ENCODE measurements around the gene LIMS2. TPM values are rescaled to one million over a fixed set of nuclear protein-coding genes. Genes with fewer than 3 reads are reported as not detected.

LIMS2 gene
- polyA plus RNA-seq, 3 donors, result 8.5 to 282 (median 64.9) TPM

- no peak overlapping the region for H3K27ac ChIP-seq (ENCODE audit: low read depth, low read length)
- 70 to 79% (median 70%) methylated on average over 15 to 16 of the region's 16 CpGs for WGBS, 3 donors
Measured at GRCh38 chr2:127619877-127620705, 55.2 kb downstream of the LIMS2 start.

DNA sequence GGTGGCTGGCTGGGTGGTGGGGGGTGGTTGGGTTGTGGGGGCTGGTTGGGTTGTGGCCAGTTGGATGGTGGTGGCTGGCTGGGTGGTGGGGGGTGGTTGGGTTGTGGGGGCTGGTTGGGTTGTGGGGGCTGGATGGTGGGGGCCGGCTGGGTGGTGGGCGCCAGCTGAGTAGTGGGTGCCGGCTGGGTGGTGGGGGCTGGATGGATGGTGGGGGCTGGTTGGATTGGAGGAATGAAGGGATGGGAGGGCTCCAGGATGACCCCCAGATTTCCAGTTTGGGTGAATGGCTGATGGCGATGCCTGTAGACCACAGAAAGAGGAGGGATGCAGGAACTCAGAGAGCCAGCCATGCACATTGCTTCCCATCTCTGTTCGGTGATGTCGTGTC lies 56.1 kb downstream of the LIMS2 start:
- 94 to 97% (median 97%) methylated on average over 6 of the region's 6 CpGs for WGBS, 3 donors
- no peak overlapping the region for H3K27ac ChIP-seq (ENCODE audit: low read depth, low read length)

DNA sequence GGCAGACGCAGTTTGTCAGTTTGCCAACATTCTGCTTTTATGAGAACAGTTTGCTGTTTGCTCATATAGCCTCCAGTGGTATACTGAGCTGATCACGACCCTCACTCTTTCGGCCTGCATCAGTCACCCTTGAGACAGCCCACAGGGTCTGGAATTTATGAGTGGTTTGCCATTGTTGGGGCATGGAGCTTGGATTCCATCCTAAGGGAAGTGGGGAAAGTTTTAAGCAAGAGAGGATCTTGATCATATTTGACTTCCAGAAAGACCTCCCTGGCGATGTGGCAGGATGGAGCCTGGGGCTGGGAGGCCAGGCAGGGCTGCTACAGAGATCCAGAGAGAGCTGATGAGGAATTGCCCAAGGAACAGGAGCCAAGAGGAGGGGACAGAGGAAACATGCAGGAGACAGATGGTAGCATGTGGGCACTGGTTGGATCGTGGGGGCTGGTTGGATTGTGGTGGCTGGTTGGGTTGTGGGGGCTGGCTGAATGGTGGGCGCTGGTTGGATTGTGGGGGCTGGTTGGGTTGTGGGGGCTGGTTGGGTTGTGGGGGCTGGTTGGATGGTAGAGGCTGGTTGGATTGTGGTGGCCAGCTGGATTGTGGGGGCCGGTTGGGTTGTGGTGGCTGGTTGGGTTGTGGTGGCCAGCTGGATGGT lies 56.7 kb downstream of the LIMS2 start:
- WGBS, 3 donors, result 76 to 83% (median 80%) methylated on average over 7 of the region's 7 CpGs
- H3K27ac ChIP-seq (ENCODE audit: low read depth, low read length), result no peak overlapping the region

- WGBS, 3 donors, result 59 to 74% (median 62%) methylated on average over 18 of the region's 18 CpGs
- H3K27ac ChIP-seq (ENCODE audit: low read depth, low read length), result no peak overlapping the region
Measured at GRCh38 chr2:127615511-127616166, 59.7 kb downstream of the LIMS2 start.

GRCh38 chr2:127614731-127615130 lies 60.6 kb downstream of the LIMS2 start:
- H3K27ac ChIP-seq (ENCODE audit: low read depth, low read length), result no peak overlapping the region

GRCh38 chr2:127614246-127614645 lies 61.1 kb downstream of the LIMS2 start:
- no peak overlapping the region for H3K27ac ChIP-seq (ENCODE audit: low read depth, low read length)
- WGBS, 3 donors, result 84 to 96% (median 95%) methylated on average over 2 of the region's 2 CpGs

More at GRCh38 chr2:127614731-127615130, 60.6 kb downstream of the LIMS2 start:
- 53 to 89% (median 78%) methylated on average over 3 of the region's 3 CpGs for whole genome bisulfite sequencing, 3 donors

GRCh38 chr2:127612111-127612822 lies 63.1 kb downstream of the LIMS2 start:
- no peak overlapping the region for H3K27ac ChIP-seq (ENCODE audit: low read depth, low read length)
- whole genome bisulfite sequencing, 3 donors, result 87 to 95% (median 94%) methylated on average over 13 of the region's 13 CpGs

DNA sequence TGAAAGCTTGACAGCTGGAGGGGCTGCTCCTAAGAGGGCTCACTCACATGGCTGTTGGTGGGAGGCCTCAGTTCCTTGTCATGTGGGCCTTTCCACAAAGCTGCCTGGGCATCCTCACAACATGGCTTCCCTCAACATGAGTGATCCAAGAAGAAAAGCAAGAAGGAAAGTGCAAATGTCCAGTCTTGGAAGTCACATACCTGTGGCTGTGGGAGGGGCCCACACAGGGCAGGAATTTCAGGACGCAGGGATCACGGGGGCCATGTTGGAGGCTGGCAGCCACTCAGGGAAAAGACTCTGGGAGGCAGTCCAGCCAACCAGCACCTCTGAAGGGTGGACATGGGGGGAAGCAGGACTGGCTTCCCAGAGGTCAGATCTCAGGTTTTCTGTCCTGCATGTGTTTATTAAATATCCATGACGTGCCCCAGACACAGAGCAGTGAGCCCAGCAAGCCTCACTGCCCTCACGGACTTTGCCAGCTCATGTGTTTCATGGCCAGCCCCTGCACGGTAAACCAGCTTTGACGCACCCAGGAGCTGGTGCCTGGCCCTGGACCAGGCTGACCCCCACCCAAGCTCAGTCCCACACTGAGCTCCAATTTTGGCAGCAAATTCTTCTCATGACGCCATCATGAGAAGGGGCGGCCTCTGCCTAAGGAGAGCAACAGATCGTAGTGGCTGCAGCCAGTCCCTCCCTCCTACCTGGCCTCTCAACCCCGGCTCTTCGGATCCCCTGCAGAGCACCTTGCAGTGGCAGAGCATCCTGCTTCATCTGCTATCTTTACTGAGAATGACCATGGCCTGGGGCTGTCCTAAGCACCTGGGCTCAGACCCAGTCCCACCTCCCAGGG lies 64.0 kb downstream of the LIMS2 start:
- 77 to 90% (median 87%) methylated on average over 11 of the region's 11 CpGs for WGBS, 3 donors
- H3K27ac ChIP-seq (ENCODE audit: low read depth, low read length), result no peak overlapping the region

DNA sequence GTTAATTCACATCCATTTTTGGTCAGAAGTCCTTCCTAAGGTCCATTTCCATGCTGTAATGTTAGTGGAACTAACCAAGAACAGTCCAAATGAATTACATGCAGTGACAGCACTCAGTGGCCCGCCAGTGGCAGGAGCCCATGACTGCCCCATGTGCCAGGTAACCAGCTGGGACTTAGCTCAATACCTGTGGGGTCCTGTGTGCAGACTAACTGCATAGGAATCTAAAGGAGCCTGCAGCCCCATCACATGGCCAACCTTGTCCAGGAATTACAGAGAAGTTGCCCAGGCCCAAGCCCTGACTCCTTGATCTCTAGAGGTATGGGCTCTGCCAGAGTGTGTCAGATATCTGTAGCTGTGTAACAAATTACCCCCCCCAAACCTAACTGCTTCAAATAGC lies 64.8 kb downstream of the LIMS2 start:
- no peak overlapping the region for H3K27ac ChIP-seq (ENCODE audit: low read depth, low read length)
- 84 to 92% (median 90%) methylated on average over 1 of the region's 1 CpG for WGBS, 3 donors

- no peak overlapping the region for H3K27ac ChIP-seq (ENCODE audit: low read depth, low read length)
- WGBS, 3 donors, result 93 to 98% (median 94%) methylated on average over 8 of the region's 8 CpGs
Measured at GRCh38 chr2:127609818-127610217, 65.5 kb downstream of the LIMS2 start.

GRCh38 chr2:127609031-127609751 lies 66.1 kb downstream of the LIMS2 start:
- WGBS, 3 donors, result 84 to 87% (median 86%) methylated on average over 24 of the region's 24 CpGs
- H3K27ac ChIP-seq (ENCODE audit: low read depth, low read length), result no peak overlapping the region

DNA sequence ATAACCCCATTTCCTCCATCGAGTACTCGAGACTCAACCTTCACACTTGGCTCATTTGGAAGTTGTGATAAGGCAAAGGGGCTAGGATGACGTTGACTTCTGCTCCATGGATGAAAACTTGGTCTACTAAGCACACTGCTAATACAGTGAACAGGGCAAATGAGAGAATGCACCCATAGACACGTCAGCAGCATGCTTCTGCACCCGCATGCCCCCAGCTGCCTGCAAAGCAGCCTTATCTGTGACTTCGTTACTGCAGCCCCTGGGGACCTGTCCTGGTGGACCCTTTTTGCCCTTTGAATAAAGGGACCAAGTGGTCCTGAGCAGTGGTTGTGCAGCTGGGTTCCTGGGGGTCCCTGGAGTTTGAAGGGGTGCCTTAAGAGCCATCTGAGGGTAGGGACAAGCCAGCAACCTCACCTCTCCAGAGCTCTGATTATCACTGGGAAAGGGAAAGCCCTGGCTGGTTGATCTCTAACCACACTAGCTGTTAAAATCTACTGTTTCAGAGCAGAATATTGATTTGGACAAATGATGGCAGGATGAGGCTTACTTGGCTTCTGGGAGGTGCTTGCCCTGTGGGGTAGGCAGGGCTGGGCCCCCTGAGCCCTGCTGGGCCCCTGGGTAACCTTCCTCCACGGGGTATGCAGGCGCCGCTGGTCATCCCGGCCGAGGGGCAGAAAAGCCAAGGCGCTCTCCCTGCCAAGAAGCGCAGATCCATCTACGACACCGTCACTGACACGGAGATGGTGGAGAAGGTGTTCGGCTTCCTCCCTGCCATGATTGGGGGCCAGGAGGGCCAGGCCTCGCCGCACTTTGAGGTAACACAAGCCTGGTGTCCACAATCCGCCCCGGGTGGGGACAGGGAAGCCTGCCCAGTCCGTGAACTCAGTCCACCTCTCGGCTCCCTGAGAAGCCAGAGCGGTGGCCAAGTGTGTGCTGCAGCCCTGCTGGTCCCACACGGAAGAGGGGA lies 67.0 kb downstream of the LIMS2 start:
- 73 to 85% (median 83%) methylated on average over 25 of the region's 25 CpGs for WGBS, 3 donors
- no peak overlapping the region for H3K27ac ChIP-seq (ENCODE audit: low read depth, low read length)

GRCh38 chr2:127607399-127607908 lies 67.9 kb downstream of the LIMS2 start:
- H3K27ac ChIP-seq (ENCODE audit: low read depth, low read length), result no peak overlapping the region
- WGBS, 3 donors, result 87 to 96% (median 94%) methylated on average over 9 of the region's 9 CpGs

- H3K27ac ChIP-seq (ENCODE audit: low read depth, low read length), result no peak overlapping the region
- WGBS, 3 donors, result 90 to 92% (median 90%) methylated on average over 17 of the region's 17 CpGs
Measured at GRCh38 chr2:127606625-127607398, 68.5 kb downstream of the LIMS2 start.

DNA sequence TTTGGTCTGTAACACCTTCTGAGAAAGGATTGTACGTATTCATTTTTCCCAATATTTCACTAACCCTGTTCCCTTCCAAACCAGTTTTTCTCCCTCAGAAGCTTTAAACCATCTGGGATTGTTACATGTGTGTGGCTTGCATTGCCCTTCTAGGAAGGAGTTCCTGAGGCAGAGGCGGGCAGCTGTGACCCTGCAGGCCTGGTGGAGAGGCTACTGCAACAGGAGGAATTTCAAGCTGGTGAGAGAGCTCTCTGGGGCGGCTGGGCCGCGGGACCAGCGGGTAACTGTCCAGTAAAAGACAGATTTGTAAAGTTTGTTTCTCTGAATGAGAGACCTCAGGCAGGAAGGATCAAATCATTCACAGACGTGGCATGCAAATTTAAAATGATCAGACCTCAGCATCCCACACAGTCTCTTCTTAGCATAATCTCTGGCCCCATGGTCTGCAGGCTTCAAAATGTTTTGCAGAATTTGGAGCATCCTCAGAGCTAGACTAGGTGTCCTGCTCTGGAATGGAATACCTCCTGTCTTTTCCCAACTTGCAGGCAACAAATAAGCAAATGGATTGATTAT lies 69.6 kb downstream of the LIMS2 start:
- 73 to 94% (median 88%) methylated on average over 7 of the region's 7 CpGs for WGBS, 3 donors
- H3K27ac ChIP-seq (ENCODE audit: low read depth, low read length), result no peak overlapping the region
